D341Med (cell line): Measurements from ENCODE around the gene COA4.

ENCODE experiments used
- DNase-seq: peaks from one replicate; pipeline ENCODE4 v3.0.0; 2012; ENCODE audit warnings: low spot score

Gene COA4

GRCh38 chr11:73862986-73863385 lies 13.7 kb downstream of the COA4 start:
- no peak for DNase-seq

- no peak for DNase-seq
Observed at GRCh38 chr11:73860202-73860601, 16.4 kb downstream of the COA4 start.

- no peak for DNase-seq
Observed at GRCh38 chr11:73859671-73860070, 17.0 kb downstream of the COA4 start.

GRCh38 chr11:73856031-73856567 lies 20.5 kb downstream of the COA4 start:
- no peak for DNase-seq

- DNase-seq: no peak
Observed at GRCh38 chr11:73854680-73855079, 22.0 kb downstream of the COA4 start.

- no peak for DNase-seq
Observed at GRCh38 chr11:73852049-73852448, 24.6 kb downstream of the COA4 start.

- no peak for DNase-seq
Observed at GRCh38 chr11:73851046-73851764, 25.4 kb downstream of the COA4 start.

- DNase-seq: no peak
Observed at GRCh38 chr11:73839123-73839457, 37.6 kb downstream of the COA4 start.

GRCh38 chr11:73838443-73839122 lies 38.1 kb downstream of the COA4 start:
- no peak for DNase-seq

GRCh38 chr11:73833067-73833466 lies 43.6 kb downstream of the COA4 start:
- DNase-seq: no peak

GRCh38 chr11:73830261-73830660 lies 46.4 kb downstream of the COA4 start:
- no peak for DNase-seq
